Motor neuron (in vitro differentiated cells): ENCODE data around the gene HS3ST3B1. TPM values are rescaled to one million over a fixed set of nuclear protein-coding genes. Genes with fewer than 3 reads are reported as not detected.

Source experiments
- total RNA-seq, 8 experiments: library from RNA; unstranded; fragments of 300-600 nt; gene quantifications; 2 replicates each; pipeline versions ENCODE4 v1.2.3 to v1.2.4, GENCODE V29; 2022

HS3ST3B1 gene
- total RNA-seq, 8 experiments from 2014 or later = 1.9 to 97.1 (median 6.6) TPM

Other genes with a start within 250 kb of the HS3ST3B1 start
- 10 to 100 TPM; 13.8 to 31.6 (median 18.8) TPM for gene COX10, start 231.6 kb upstream of the HS3ST3B1 start, total RNA-seq
- 1 to 10 TPM in 1 of 8 experiments, under 1 TPM in 2, not detected in 5; 0.52 to 1.4 (median 0.76) TPM for gene CDRT15, start 64.2 kb upstream of the HS3ST3B1 start, total RNA-seq